Astrocyte (in vitro differentiated cells and primary cell): ENCODE results near the gene TRMT61B. TPM values are rescaled to one million over a fixed set of nuclear protein-coding genes. Genes with fewer than 3 reads are reported as not detected.

Source experiments
- DNase-seq: peaks from one replicate; pipeline ENCODE4 v3.0.0-alpha.2; 2010; ENCODE audit warnings: low read depth
- FAIRE-seq: peaks from 2 replicates; lab custom pipeline; 2011; peaks lifted over from hg19 to GRCh38; lab: Jason Lieb, UNC
- H2AFZ ChIP-seq: 2 replicates; pipeline ENCODE4 v1.6.0; 2012; ENCODE audit warnings: low read depth, low read length, inconsistent platforms
- H3K27ac ChIP-seq: 2 replicates; pipeline ENCODE4 v1.5.1; 2011; ENCODE audit warnings: low read depth, low read length, inconsistent platforms
- H3K27me3 ChIP-seq: 2 replicates; pipeline ENCODE4 v1.6.0; 2011; ENCODE audit warnings: low read length, inconsistent platforms; ENCODE audit not compliant: insufficient read depth
- H3K36me3 ChIP-seq: 2 replicates; pipeline ENCODE4 v1.5.1; 2011; ENCODE audit warnings: low read length, inconsistent platforms; ENCODE audit not compliant: insufficient read depth
- H3K4me1 ChIP-seq: 2 replicates; pipeline ENCODE4 v1.5.1; 2011; ENCODE audit warnings: low read length, inconsistent platforms; ENCODE audit not compliant: insufficient read depth
- H3K4me2 ChIP-seq: 2 replicates; pipeline ENCODE4 v1.6.0; 2012; ENCODE audit warnings: low read length, inconsistent platforms
- H3K4me3 ChIP-seq: 2 replicates; pipeline ENCODE4 v1.5.1; 2011; ENCODE audit warnings: low read depth, mild to moderate bottlenecking, low read length, inconsistent platforms; ENCODE audit not compliant: insufficient read depth
- H3K79me2 ChIP-seq: 2 replicates; pipeline ENCODE4 v1.6.0; 2012; ENCODE audit warnings: mild to moderate bottlenecking, low read length, inconsistent platforms; ENCODE audit not compliant: insufficient read depth
- H3K9ac ChIP-seq: 2 replicates; pipeline ENCODE4 v1.6.0; 2012; ENCODE audit warnings: mild to moderate bottlenecking, low read length, inconsistent platforms
- H3K9me3 ChIP-seq: 2 replicates; pipeline ENCODE4 v1.5.1; 2012; ENCODE audit warnings: low read depth, mild to moderate bottlenecking, low read length, inconsistent platforms; ENCODE audit not compliant: insufficient read depth
- H4K20me1 ChIP-seq: 2 replicates; pipeline ENCODE4 v1.6.0; 2012; ENCODE audit warnings: low read length, inconsistent platforms; ENCODE audit not compliant: insufficient read depth
- H3K27ac Mint-ChIP-seq: one replicate; pipeline ENCODE4 v1.8.0; 2021; ENCODE audit warnings: mild to moderate bottlenecking, mixed read lengths; ENCODE audit not compliant: unreplicated experiment
- H3K27me3 Mint-ChIP-seq: one replicate; pipeline ENCODE4 v1.8.0; 2021; ENCODE audit warnings: low read depth, mixed read lengths; ENCODE audit not compliant: unreplicated experiment
- H3K36me3 Mint-ChIP-seq: one replicate; pipeline ENCODE4 v1.8.0; 2021; ENCODE audit warnings: low read depth, mixed read lengths; ENCODE audit not compliant: unreplicated experiment
- H3K4me1 Mint-ChIP-seq: one replicate; pipeline ENCODE4 v1.8.0; 2021; ENCODE audit warnings: low read depth, mixed read lengths; ENCODE audit not compliant: unreplicated experiment
- H3K4me3 Mint-ChIP-seq: one replicate; pipeline ENCODE4 v1.8.0; 2021; ENCODE audit warnings: mild to moderate bottlenecking, moderate library complexity, mixed read lengths; ENCODE audit not compliant: unreplicated experiment
- H3K9me3 Mint-ChIP-seq: one replicate; pipeline ENCODE4 v1.8.0; 2021; ENCODE audit warnings: mild to moderate bottlenecking, mixed read lengths; ENCODE audit not compliant: unreplicated experiment
- CTCF ChIP-seq: IDR thresholded peaks from 2 replicates; pipeline ENCODE4 v1.5.1; 2011; ENCODE audit warnings: low read depth, mild to moderate bottlenecking, inconsistent platforms, low read length, moderate library complexity; ENCODE audit not compliant: insufficient read depth
- EZH2 ChIP-seq: IDR thresholded peaks from 2 replicates; pipeline ENCODE4 v1.6.1; 2012; ENCODE audit warnings: mild to moderate bottlenecking, low read length, inconsistent platforms; ENCODE audit not compliant: insufficient read depth
- total RNA-seq: library from RNA; stranded (reverse); gene quantifications from 2 replicates; pipeline ENCODE4 v1.2.1, GENCODE V29; 2021

The TRMT61B gene
- total RNA-seq, 1 donor from 2014 or later = 12.1 TPM

- FAIRE-seq (no peak), DNase-seq (no peak)
- H3K9ac ChIP-seq = peak overlapping the region; percentile 94
- Mint-ChIP-seq H3K27me3 (peaks cover 5% of the 10 kb centered on the region), H3K36me3 (no peaks in the 10 kb centered on the region), H3K9me3 (no peaks in the 10 kb centered on the region), H3K4me3 (peak overlapping the region; percentile 100), H3K27ac (peak overlapping the region; percentile 98), H3K4me1 (peaks cover 8% of the 10 kb centered on the region)
- H3K4me1 ChIP-seq = peaks cover 9% of the 10 kb centered on the region
- peaks cover 6% of the 10 kb centered on the region for H4K20me1 ChIP-seq
- H3K4me3 ChIP-seq = peak overlapping the region; percentile 95
- no peaks in the 10 kb centered on the region for H3K9me3 ChIP-seq
- H3K27me3 ChIP-seq = no peaks in the 10 kb centered on the region
- peak overlapping the region; percentile 82 for H3K27ac ChIP-seq
- no peaks in the 10 kb centered on the region for H3K36me3 ChIP-seq
- peak overlapping the region; percentile 89 for H2AFZ ChIP-seq
- H3K79me2 ChIP-seq = peaks cover 39% of the 10 kb centered on the region
- TF ChIP-seq EZH2 (no peak), CTCF (no peak)
- peak overlapping the region; percentile 87 for H3K4me2 ChIP-seq
Observed at GRCh38 chr2:28869494-28870145, 489 bp downstream of the TRMT61B start.

- TF ChIP-seq EZH2 = no peak
- TF ChIP-seq CTCF = no peak
- Mint-ChIP-seq H3K9me3 (no peaks in the 10 kb centered on the region), H3K27me3 (peaks cover 3% of the 10 kb centered on the region), H3K4me3 (peak overlapping the region; percentile 100), H3K4me1 (peaks cover 8% of the 10 kb centered on the region), H3K36me3 (no peaks in the 10 kb centered on the region), H3K27ac (peak overlapping the region; percentile 7)
- H3K9ac ChIP-seq = no peak overlapping the region
- H2AFZ ChIP-seq = no peak overlapping the region
- DNase-seq (no peak), FAIRE-seq (no peak)
- H4K20me1 ChIP-seq = peaks cover 6% of the 10 kb centered on the region
- H3K4me3 ChIP-seq = peak overlapping the region; percentile 95
- H3K36me3 ChIP-seq = no peaks in the 10 kb centered on the region
- peak overlapping the region; percentile 87 for H3K4me2 ChIP-seq
- peaks cover 41% of the 10 kb centered on the region for H3K79me2 ChIP-seq
- no peaks in the 10 kb centered on the region for H3K9me3 ChIP-seq
- peaks cover 9% of the 10 kb centered on the region for H3K4me1 ChIP-seq
- H3K27ac ChIP-seq = no peak overlapping the region
- no peaks in the 10 kb centered on the region for H3K27me3 ChIP-seq
Observed at GRCh38 chr2:28868611-28869010, 1.5 kb downstream of the TRMT61B start.

- DNase-seq (no peak), FAIRE-seq (no peak)
- Histone ChIP-seq H3K4me2 (no peak overlapping the region), H3K79me2 (no peaks in the 10 kb centered on the region), H3K4me3 (no peak overlapping the region), H3K9ac (no peak overlapping the region), H4K20me1 (no peaks in the 10 kb centered on the region), H3K27ac (no peak overlapping the region), H2AFZ (no peak overlapping the region), H3K27me3 (no peaks in the 10 kb centered on the region), H3K36me3 (peaks cover 4% of the 10 kb centered on the region), H3K4me1 (no peaks in the 10 kb centered on the region), H3K9me3 (no peaks in the 10 kb centered on the region)
- Mint-ChIP-seq H3K9me3 (no peaks in the 10 kb centered on the region), H3K4me3 (no peak overlapping the region), H3K27ac (no peak overlapping the region), H3K36me3 (no peaks in the 10 kb centered on the region), H3K27me3 (no peaks in the 10 kb centered on the region), H3K4me1 (no peaks in the 10 kb centered on the region)
- TF ChIP-seq CTCF (no peak), EZH2 (no peak)
Observed at GRCh38 chr2:28855977-28856376, 14.1 kb downstream of the TRMT61B start.
